CD4-positive, alpha-beta T cell treated with Interleukin-2 at 100 ng/mL for 4 hours (primary cell): ENCODE results near the gene KCNG2.
"Not testable (repeated sequence)": the region's sequence is repeated elsewhere in the genome, so short reads cannot be mapped to it uniquely, and the experiment has no call there.

Experiments
- DNase-seq: peaks from one replicate; pipeline ENCODE4 v3.0.0-alpha.2; 2020; ENCODE audit warnings: low spot score

The KCNG2 gene

DNA sequence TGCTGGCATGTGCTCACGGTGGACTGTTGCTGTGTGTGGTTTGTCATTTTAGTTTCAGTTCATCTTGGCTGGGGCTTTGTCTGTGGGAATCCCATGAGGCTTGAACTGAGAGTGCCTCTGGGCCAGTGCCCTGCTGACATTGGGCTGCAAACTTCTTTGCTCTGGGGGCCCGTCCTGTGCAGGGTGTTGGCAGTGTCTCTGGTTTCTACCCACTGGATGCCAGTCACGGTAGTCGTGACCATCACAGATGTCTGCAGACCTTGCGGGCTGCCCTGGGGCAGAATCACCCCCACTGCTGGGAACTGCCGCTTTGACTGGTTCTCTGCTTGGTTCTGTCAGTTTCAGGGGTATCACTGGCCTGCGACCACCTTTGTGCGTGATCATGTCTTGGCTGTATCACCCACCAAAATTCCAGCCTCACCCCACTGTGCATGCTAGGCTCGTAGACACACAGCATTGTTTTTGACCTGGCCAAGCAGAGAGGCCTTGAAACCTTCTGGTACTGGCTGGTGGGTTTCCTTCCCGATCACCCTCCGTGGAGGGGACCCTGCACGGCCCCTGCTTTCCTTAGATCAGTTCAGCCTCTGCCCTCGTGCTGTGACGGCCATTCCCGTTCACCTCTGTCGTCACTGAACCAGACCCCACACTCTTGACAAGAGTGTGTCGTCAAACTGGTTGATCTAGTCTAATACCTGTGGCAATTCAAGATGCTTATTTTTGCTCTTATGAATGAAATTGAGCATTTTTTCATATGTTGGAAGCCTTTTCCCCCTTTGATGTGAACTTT, 57.6 kb downstream of the KCNG2 start:
- no peak for DNase-seq

- no peak for DNase-seq
Observed at GRCh38 chr18:79856119-79857007, 58.6 kb downstream of the KCNG2 start.

DNA sequence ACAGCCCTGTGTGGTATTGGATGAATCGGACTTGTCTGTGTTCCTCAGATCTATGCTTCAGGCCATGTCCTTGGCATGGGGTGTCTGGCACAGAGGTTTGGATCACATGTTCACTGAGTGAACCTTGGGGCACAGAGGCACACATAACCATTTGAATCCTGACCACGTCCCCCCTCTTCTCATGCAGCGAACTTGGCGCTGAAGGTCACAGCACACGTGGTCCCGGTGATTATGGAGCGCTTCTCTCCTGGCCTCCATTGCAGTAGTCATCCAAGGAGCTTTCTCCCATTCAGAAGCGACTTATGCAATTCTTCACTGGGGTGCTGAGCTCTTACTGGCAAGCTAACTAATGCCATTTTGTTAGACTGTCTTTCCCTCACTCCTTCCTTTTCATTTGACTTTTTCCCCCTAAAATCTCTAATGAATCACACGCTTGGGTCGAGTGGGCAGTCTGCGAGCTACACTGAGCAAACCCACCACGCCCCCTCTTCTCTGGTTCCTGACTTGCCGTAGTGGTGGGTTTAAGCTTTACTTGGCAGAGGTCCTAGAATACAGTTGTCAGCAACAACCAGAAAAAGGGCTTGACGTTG, 59.4 kb downstream of the KCNG2 start:
- no peak for DNase-seq

DNA sequence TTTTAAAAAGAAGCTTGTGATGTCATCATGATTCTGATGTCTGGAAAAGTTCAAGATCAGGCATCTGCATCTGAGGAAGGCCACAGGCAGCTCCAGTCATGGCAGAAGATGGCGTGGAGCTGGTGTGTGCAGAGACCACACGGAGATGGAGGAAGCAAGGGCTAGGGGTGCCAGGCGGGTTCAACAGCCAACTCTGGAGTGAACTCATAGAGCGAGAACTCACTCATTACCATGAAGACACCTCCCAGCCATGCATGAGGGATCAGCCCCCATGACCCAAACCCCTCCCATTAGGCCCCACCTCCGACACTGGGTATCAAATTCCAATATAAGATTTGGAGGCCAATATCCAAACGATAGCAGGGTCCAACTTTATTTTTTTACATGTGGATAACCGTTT, 61.6 kb downstream of the KCNG2 start:
- no peak for DNase-seq

DNA sequence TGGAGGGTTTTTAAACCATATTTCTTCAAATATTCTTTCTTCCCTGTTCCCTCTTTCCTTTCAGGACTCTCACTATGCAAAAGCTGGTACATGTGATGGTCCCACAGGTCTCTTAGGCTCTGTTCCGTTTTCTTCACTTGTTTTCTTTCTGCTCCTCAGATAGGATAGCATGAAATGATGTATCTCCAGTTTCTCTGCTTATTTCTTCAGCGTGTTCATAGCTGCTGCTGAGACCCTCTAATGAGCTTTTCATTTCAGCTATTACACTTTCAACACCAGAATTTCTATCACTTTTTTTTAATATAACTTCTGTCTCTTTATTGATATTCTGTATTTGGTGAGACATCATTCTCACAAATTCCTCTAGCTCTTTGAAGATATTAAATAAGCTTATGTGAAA, 63.9 kb downstream of the KCNG2 start:
- DNase-seq, result no peak

- no peak for DNase-seq
Observed at GRCh38 chr18:79862562-79862961, 64.8 kb downstream of the KCNG2 start.

DNA sequence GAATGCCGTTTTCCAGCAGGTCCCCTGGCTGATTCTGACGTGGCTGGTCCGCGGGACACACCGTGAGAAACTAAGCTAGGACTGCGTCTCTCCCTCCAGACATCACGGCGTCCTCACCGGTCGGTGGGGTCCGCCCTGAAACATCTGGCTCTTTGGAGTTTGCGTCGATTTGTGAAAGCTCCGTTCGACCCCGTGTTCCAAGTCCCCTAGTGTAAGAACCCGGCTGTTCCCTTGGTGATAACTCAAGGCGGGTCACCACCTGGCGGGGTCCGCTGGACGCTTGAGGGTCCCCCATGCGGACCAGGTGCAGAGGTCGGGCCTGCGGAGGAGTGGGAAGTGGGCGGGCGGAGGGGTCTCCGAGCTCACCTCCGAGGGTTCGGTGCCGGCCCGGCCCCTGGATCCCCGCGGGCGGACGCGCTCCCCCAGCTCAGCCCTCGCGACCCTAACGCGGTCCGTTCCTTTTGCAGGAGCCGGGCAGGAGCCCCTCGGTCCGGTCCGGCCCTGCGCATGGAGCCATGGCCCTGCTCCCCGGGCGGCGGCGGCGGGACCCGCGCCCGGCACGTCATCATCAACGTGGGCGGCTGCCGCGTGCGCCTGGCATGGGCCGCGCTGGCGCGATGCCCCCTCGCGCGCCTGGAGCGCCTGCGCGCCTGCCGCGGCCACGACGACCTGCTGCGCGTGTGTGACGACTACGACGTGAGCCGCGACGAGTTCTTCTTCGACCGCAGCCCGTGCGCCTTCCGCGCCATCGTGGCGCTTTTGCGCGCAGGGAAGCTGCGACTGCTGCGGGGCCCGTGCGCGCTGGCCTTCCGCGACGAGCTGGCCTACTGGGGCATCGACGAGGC, 65.6 kb downstream of the KCNG2 start:
- DNase-seq, result no peak

GRCh38 chr18:79864006-79864725, 66.4 kb downstream of the KCNG2 start:
- DNase-seq, result no peak

DNA sequence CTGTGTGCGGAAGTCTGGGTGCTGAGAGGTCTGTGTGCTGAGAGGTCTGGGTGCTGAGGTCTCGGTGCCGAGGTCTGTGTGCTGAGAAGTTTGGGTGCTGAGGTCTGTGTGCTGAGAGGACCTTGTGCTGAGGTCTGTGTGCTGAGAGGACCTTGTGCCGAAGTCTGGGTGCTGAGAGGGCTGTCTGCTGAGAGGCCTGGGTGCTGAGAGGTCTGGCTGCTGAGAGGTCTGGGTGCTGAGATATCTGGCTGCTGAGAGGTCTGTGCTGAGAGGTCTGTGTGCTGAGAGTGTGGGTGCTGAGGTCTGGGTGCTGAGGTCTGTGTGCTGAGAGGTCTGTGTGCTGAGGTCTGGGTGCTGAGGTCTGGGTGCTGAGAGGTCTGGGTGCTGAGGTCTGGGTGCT, 67.2 kb downstream of the KCNG2 start:
- DNase-seq, result not testable (repeated sequence)

GRCh38 chr18:79865951-79866350, 68.2 kb downstream of the KCNG2 start:
- DNase-seq, result not testable (repeated sequence)

GRCh38 chr18:79866889-79867574, 69.3 kb downstream of the KCNG2 start:
- no peak for DNase-seq

DNA sequence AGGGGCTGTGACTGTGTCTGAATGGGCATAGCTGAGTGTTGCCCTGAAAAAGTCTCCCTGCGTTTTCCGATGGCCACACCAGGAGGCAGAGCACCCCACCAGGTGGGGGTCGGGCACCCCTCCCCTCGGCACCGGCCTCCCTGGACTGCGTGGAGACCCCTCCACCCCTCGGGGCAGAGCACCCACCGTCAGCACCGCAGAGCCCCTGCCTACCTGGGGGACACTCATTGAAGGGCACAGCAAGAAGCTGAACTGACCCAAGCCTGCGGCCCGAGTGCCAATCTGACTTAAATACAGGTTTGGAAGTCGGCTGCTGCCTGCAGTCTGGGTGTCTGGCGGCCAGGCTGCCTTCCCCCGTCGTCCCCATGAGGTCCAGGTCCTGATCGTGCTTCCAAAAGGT, 69.9 kb downstream of the KCNG2 start:
- no peak for DNase-seq

DNA sequence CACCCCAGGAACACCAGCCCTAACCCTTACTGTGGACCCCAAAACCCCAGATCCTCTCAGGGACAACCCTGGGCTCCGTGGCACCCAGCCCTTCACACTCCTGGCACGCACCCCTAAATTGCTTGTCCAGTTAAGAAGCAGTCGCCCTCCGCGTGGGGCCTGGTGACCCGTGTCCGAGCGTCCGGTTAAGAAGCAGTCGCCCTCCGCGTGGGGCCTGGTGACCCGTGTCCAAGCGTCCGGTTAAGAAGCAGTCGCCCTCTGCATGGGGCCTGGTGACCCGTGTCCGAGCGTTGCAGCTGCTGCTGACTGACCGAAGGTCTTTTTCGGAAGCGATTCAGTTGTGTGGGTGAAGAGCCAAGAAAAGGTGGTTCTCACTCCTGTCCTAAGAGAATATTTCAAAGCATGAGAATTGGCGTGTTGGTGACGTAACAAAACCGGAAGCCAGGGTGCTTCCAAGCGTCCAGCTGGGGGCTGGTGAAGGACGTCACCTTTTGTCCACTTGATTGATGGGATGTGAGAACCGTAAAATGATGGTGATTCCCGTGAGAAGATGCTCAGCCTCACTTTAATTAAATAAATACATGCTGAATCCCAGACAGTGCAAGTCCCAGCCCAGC, 70.5 kb downstream of the KCNG2 start:
- no peak for DNase-seq

- DNase-seq, result no peak
Observed at GRCh38 chr18:79868811-79869541, 71.2 kb downstream of the KCNG2 start.

- no peak for DNase-seq
Observed at GRCh38 chr18:79869591-79870300, 72.0 kb downstream of the KCNG2 start.

GRCh38 chr18:79870301-79871025, 72.7 kb downstream of the KCNG2 start:
- DNase-seq, result no peak

GRCh38 chr18:79871026-79871390, 73.3 kb downstream of the KCNG2 start:
- DNase-seq, result no peak

GRCh38 chr18:79871481-79872091, 73.8 kb downstream of the KCNG2 start:
- no peak for DNase-seq
